HTR-8/SVneo (cell line): ENCODE measurements around the gene RPL27A.
"Not testable (repeated sequence)": the region's sequence is repeated elsewhere in the genome, so short reads cannot be mapped to it uniquely, and the experiment has no call there.

Experiments used
- DNase-seq: peaks from one replicate; pipeline ENCODE4 v3.0.0; 2011; ENCODE audit warnings: low spot score, mixed read lengths; ENCODE audit not compliant: insufficient read length
- FAIRE-seq: peaks from 2 replicates; lab custom pipeline; 2011; peaks lifted over from hg19 to GRCh38; lab: Jason Lieb, UNC

Gene RPL27A

DNA sequence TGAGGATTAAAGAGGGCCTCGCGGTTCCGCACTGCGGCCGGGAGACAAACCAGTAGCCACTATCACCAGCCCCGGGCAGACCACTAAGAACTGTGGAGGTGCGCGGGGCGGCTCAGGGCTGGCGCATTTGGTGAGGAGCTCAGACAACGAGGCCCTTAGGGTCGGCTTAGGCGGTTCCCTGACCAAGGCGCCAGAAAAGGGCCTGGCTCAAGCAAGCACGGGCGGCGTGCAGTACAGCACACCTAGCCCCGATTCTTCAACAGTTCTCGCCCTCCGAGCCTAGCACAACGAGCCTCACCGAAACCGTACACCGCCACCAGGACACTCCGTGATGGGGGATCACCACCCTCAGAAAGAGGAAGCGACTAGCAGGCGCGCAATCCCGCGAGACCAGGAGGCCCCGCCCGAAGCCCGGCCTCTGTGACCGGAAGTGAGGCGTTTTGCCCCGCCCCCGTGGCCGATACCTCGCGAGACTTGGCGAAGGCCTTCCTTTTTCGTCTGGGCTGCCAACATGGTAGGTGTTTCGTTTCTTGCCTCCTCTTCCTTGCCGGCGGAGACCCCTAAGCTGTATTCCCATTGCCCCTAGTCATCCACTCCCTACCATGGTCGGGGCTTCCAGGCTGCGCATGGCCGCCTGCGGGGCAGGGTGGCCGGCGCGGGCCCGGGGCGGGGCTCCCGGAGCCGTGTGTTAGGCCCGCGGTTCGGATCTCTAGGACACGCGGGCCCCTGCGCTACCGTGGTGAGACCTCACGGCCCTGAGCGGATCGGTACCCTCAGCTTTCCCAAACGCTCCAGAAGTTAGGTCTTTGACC is at the start of gene RPL27A, which contains the start of gene TRIM66:
Gene RPL27A, plus strand, starts transcription at position 490 of the 812 bp plus-strand sequence. Its CDS starts 22 bp downstream, at position 512.
Gene TRIM66, minus strand, starts transcription at position 363 of the 812 bp plus-strand sequence. CDS start 10,391 bp downstream, outside the sequence.
- FAIRE-seq: peak; percentile 70
- DNase-seq: peak; percentile 91

DNA sequence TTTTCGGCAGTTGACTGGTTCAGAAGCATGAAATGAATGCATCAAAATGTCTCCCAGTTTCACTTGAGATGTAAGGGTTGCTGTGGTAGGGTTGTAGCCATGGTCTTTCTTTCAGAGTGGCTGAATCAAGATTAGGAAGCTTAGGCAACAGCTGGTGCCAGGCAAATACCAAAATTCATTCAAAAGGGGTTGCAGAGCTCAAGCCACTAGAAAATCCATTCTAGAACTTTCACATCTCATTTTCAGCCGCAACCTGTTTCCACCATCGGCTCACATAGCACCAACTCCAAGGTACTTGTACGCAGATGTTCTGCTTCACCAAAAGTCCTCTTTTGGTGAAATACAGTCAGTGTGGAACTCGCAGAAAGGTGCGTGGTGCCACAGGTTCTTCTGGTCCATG is 48.1 kb upstream of the RPL27A start:
- FAIRE-seq (no peak), DNase-seq (no peak)

DNA sequence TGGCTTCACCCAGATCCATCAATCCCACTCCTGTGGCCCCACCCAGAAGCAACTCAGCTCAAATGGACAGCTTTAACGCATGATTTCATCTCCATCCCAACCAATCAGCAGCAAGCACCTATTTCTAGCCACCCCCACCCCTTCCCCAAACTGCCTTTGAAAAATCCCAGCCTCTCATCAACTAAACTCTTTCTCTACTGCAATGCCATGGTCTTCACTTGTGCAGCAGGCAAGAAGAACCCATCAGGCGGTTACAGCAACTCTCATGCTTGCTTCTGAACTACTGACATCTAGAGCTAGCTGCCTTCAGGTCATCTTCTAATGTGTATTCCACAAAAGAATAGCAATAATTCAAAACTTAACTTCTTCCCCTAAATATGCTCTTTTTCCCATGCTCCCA is 46.5 kb upstream of the RPL27A start:
- FAIRE-seq: peak; percentile 70
- no peak for DNase-seq

DNA sequence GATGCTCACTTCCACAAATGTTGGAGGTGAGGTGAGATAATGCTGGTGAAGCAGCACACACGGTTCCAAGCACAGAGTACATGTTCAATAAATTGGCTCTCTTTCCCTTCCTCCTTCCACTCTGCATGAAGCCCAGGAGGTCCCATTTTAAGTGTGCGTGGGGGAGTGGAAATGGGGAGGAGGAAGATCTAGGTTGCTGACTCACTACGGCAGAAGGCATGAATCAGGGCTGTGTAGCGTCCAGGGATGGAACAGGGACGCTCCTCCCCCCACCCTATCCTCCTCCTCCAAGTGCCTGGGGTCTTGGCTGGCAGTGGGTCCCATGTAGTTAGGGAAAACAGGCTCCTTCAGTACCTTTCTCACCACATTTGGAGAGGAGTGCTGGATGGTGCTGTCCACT is 44.3 kb upstream of the RPL27A start:
- DNase-seq (no peak), FAIRE-seq (no peak)

DNA sequence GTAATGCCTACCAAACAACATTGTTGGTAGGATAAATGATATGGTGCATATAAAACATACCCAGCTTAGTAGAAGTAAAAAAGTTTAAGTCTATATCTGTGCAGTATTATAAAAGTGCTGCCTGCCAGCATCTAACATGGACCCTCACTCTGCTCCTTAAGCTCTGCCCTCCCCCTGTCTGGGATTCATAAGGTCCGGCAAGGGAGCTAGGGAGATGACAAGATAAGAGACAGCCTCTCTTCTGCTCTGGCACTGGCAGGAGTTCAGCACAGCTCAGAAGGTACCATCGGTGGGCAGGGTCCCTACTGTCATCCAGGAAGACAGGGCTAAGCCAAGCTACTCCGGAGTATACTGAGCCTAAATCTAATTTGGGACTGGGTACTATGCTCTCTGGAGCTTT is 42.9 kb upstream of the RPL27A start:
- no peak for DNase-seq
- FAIRE-seq: no peak

DNA sequence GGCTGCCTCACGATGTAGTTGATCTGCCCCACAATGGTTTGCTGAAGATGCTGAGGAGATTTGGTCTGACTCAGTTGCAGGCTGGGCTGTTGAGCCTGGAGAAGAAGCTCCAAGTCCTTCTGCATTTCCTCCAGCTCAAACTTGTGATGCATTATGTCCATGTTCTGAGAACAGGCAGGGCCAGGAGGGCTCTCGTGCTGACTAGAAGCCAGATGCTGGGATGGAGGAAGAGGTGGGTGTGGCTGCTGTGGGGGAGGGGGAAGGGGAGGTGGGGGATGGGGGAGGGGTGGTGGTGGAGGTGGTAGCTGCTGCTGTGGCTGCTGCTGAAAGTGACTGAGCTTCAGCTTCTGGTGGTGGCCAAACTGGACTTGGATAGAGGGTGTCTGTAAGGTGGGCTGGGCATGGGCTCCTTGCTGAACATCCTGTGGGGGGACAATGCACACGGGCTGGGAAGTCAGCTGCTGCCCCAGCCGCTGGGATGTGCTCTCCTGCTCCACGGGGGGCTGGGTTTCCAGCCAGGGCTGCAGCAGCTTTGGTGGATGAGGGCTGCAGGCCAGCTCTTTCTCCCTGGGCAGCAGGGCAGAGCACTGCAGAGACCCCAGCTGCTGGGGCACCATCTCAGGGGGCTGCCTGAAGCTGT is 42.2 kb upstream of the RPL27A start:
- DNase-seq (no peak), FAIRE-seq (no peak)

DNA sequence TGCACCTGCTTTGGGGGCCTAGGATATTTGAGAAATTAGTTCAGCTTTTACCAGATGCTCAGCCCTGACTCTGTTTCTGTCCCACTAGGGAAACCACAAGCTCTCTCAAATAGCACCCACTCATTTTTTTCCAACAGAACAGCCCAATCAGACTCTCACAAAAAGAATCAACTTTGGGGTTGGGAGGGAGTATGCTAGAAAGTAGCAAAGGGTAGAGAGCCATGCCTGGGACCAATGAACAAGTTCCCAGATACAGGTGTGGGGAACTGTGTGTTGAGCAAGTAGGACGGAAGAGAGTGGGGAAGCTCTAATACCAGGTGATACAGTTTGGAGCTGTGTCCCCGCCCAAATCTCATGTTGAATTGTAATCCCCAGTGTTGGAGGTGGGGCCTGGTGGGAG is 41.3 kb upstream of the RPL27A start:
- DNase-seq (no peak), FAIRE-seq (no peak)

DNA sequence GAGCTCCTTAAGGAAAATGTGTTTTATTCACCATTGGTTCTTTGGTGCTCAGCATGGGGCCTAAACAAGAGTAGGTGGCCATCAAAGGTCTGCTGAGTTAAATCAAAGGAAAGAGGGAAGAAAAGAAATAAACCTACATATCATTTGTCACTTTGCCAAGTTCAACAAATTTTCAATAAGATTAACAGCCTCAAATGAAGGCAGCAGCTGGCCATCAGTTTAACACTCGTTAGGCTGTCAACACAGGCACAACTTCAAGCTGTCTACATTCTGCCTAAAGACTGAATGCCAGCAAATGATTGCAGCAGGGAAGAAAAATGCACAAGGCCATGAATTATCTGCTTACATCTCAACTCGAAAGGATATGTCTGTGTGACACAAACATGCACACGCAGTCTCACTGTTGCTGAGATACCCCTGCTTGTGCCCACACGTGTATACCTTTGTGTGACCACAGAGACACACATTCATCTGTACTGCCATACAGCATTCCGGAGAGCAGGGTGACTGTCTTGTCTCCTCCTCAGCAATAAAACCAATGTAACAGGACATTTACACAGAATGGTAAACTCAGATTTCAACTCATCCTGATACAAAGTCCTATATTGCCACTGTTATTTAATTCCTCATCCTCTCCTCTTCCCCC is 40.3 kb upstream of the RPL27A start:
- DNase-seq (no peak), FAIRE-seq (no peak)

DNA sequence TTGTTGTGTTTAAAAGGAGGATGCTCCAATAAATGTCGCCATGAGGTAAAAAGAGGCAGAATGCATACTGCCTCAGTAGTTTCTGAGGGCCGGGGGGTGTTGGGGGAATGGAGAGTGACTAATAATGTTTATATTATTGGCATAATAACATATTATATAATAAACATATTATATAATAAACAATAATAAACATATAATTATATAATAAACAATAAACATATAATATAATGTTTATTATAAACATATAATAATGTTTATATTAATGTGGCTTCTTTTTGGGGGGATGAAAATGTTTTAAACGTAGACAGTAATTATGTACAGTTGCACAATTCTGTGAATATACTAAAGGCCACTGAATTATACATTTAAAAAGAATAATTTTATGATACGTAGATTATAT is 35.7 kb upstream of the RPL27A start:
- DNase-seq (no peak), FAIRE-seq (no peak)

DNA sequence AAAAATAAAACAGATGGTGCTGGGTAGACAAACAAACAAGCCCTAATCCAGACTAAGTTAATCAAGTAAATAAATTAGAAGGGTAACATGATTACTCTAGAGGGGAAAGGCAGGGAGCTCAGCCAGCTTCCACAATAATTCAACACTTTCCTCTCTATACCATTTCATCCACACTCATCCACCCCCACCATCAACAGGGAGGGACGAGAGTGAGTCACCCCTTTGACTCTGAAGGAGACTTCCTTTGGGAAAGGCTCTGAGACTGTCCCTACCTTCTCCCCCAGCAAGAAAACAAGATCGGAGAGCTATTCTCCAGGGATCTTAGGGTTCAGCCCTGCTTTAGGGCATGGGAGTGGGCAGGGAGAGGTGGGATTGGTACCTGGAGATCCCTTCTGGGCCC is 33.2 kb upstream of the RPL27A start:
- FAIRE-seq (no peak), DNase-seq (peak; percentile 29)

DNA sequence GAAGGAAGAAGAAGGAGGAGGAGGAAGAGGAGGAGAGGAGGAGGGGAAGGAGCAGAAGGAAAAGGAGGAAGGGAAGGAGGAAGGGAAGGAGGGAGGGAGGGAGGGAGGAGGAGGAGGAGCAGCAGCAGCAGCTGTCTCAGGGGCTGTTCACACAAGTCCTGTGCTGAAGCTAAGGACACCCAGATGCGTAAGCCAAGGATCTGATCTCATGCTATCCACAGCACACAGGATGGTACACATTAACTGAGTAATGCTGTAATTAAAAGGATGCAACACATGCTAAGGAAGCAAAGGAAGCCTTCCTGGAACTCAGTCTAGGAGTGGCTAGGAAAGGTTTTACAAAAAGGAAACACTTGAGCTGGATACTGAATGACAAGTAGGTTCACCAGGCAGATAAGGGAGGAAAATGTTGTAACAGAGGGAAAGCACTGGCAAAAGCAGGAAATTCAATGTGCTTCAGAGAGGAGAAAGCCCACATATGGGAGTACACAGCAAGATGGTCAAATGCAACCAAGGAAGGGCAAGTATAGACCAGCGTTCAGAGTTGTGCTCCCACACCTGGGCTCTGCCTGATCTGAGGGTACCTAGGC is 32.1 kb upstream of the RPL27A start:
- FAIRE-seq: no peak
- no peak for DNase-seq

DNA sequence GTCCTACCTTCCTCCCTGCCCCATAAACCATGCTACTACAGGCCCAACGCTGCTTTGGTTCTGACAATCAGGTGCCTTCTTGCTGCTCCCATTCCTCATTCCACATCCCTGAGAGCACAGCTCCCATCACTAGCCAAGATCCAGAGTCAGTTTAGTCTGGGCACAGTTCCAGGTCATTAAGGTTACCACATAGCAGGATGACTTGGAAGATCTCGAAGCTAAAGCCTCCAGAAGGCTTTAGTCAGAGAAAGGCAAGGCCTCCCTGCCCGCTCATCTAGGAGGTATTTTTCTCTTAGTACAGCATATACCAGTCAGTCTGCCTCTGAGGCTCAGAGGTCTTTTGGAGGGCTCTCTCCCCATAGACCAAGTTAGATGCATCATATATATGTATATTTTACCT is 30.5 kb upstream of the RPL27A start:
- FAIRE-seq (no peak), DNase-seq (peak; percentile 30)

DNA sequence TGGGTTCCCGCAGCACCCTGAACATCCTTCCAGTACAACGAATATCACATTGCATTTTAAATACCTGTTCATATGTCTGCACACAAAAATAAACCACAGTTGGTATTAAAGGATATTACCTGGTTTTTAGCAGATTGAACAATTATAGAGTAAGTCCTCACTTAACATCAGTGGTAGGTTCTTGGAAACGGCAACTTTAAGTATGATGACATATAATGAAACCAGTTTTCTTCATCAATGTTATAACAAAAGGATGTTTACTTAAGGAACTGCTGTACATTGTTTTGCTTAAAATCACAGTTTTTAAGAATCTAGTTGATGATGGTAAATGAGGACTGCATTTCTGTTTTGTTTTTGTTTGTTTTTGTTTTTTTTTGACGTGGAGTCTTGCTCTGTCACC is 28.1 kb upstream of the RPL27A start:
- no peak for DNase-seq
- no peak for FAIRE-seq

DNA sequence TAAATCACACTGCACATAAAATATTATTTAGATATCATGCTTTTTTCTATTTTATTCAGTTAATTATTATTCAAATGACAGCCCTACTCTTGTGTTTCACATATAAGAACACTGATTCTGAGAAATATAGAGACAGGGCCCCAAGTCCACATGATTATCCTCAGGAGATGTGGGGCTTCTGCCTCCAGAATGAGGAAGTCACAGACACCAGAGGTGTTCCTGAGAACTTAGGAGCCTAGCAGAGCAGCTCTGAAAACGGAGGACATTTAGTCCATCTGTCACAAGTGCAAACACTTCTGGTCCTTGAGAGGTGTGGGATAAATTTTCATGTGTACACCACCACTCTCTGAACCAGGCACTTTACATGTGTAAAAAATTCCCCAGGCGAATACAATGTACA is 26.3 kb upstream of the RPL27A start:
- FAIRE-seq (no peak), DNase-seq (no peak)

DNA sequence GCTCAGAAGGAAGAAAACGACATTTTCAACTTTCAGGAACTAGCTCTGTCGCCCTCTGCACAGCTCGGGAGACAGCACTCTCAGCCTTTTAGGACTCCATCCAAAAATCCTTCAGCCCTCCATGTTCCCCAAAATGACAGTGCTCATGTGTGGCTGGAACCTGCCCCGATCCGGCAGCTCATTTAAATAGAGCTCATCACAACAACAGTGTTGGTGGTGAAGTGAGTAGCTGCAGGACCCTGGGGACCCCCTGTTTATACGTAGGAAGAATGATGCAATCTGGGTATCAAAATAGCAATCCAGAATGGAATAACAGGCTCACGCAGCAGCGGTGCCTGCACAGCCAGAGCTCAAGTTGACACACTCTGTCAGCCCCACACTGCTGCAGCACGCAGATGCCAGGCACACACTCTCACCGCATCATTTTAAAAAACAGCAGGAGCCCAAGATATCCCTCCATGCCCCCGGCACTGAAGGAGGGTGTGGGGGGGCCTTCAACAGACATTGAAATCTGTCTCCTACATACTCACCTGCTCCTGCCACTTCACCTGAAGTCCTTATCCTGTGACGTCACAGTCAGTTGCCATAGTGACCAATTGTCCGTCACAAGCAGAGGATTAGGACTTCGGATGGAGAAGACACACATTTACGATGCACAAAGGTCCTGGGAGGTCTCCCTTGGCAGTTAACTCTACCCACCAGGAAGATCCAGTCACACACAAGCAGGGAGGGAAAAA is 24.1 kb upstream of the RPL27A start:
- FAIRE-seq (peak; percentile 64), DNase-seq (no peak)

DNA sequence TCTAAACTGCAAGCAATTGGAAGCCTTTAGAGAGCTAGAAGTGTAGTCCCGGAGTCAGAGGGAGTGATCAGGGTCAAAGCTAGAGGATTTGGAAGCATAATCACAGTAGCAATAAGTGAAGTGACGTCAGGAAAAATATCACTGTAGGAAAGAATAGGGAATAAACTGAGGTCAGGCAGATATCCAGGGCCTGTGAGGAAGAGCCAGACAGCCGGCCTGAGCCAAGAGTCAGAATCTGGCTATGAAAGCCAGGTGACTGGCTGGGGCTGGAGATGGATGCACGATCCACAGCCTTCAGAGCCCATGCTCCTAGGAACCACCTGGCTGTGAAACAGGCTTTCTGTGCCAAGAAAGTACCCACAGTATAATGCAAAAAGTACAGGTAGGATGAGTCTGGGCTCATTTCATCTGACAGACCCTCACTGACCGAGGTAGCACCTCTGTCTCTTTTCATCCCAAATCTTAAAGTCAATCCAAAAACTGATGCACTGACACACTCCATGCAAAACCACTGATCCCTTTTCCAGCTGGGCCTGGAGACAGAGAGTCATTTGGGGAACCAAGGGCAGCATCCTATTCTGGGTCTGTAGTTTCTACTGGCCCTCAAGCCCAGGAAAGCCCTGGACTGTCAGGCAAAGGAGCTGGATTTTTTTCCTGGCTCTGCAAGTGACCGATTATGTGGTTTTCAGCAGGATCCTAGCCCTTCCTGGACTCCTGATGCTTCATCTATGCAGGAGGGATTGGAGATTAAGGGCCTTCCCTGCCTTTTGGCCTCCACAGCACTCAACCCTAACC is 21.4 kb upstream of the RPL27A start:
- no peak for DNase-seq
- FAIRE-seq: no peak

DNA sequence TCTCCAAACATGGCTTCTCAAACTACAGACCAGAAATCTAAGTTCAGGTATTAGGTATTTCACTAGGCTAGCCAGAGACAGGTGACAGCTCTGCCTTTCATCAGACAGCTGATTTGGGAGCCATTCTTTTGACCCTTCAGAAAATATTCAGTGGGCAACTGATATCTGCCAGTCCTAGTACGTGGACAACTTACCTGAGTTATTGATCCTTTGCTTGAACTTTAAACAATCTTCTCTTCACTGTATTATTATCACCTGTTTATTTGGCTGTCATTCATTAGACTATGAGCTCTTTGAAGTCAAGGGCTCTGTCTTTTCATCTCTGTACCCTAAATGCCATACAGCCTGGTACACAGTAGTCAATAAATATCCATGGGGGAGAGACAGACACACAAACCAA is 17.4 kb upstream of the RPL27A start:
- FAIRE-seq (no peak), DNase-seq (no peak)

DNA sequence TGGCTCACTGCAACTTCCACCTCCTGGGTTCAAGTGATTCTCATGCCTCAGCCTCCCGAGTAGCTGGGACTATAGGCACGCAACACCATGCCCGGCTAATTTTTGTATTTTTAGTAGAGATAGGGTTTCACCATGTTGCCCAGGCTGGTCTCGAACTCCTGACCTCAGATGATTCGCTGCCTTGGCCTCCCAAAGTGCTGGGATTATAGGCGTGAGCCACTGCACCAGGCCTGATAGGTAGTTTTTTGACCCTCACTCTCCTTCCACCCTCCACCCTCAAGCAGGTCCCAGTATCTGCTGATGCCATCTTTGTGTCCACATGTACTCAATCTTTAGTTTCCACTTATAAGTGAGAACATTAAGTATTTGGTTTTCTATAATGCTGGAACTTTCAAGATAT is 12.5 kb upstream of the RPL27A start:
- not testable (repeated sequence) for DNase-seq, FAIRE-seq

DNA sequence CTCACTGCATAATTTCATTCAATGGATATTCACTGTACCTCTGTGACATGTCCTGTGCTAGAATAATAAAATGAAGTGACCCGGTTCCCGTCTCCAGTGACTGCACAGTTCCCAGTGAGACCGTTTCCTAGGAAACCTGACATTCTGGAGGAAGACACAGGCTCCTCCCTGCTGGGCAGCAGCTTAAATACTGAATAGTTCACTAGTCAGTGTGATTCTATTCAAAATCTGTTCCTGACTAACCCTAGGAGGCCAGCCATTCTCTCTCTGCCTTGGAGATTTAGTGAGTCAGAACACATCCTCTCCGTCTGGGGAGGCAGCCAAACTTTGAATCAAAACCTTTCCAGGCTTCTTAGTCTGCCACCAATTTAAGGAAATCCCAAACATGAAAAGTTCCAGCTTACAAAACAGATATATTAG is 11.4 kb upstream of the RPL27A start:
- FAIRE-seq: peak; percentile 64
- DNase-seq: peak; percentile 52
